Measurements from ENCODE around the gene KRT76.

KRT76 gene

DNA sequence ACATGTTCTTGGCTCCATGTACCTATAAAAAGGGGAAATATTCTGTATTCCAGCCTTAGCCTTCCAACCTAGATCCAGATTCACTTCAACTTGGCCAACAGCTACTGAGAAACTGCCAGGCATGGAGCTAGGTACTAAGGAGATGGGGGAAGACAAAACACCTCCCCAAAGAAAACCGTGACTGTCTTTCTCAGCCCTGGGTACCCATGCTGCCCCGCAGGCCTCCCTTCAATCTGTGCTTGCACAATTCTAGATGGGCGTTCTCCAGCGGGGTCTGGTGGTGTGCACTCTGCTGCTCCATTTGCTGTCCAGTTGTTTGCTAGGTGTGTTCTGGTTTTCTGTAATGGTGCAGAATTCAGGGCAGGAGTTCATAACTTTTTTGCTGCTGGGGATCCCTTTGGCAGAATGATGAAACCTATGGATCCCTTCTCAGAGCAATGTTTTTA, 37.6 kb upstream of the KRT76 start:
- Histone ChIP-seq H3K36me3 (ENCODE audit: control insufficient read depth, insufficient read depth, low read length) (no peaks in the 10 kb centered on the region), H3K4me3 (replicated peaks; ENCODE audit: low read depth, low read length) (no peak overlapping the region), H3K27me3 (replicated peaks; ENCODE audit: control insufficient read depth, insufficient read depth, low read length) (no peaks in the 10 kb centered on the region; the same call in 1 of the 2 replicates)
- no peak for DNase-seq (ENCODE audit: extremely low read depth, insufficient read length)
- no peak for TF ChIP-seq CTCF (IDR thresholded peaks at IDR 0.05; ENCODE audit: insufficient read depth, low read length, poor library complexity, severe bottlenecking)

DNA sequence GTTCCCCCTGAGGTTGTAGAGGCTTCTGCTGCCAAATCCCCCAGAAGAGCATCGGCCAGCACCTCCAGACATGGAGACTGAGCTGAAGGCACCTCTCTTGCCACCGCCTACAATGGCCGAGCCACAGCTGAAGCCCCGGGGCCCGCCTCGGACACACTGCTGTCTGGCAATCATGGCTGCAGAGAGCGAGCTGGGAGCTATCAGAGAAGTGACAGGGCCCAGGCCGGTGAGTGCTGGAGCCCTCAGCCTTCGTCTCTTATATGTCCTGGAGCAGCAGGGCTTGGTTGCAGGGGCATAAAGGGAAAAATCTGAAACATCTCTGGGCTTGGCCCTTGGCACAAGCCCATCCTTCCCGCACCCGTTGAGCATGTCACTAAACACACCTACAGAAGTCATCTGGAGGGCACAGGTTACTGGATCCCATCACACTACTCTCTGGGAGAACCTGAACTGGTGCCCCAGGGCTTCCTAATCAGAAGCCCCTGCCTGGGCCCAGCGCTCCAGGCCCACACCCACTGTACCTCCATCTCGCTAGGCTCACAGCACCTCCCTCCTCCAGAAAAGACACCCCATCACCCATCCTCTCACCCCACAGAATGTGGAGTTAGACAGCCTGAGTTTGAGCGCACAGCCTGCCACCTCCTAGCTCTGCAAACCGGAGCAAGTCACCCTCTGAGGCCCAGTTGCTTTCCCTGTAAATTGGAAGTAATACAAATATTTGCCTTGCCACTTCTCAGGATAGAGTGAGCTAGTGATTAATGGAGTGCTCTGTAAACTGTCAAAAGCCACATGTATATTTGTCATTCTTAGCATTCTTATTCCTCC, 37.0 kb upstream of the KRT76 start, which contains the start of gene KRT4:
Gene KRT4 (minus strand): TSS at position 232 of the 825 bp plus-strand sequence. CDS start 58 bp downstream, at position 174.
- Histone ChIP-seq H3K36me3 (ENCODE audit: control insufficient read depth, insufficient read depth, low read length) (no peaks in the 10 kb centered on the region), H3K27me3 (replicated peaks; ENCODE audit: control insufficient read depth, insufficient read depth, low read length) (no peaks in the 10 kb centered on the region; the same call in 1 of the 2 replicates), H3K4me3 (replicated peaks; ENCODE audit: low read depth, low read length) (no peak within 1 kb of the TSS)
- DNase-seq (ENCODE audit: extremely low read depth, insufficient read length): no peak
- TF ChIP-seq CTCF (IDR thresholded peaks at IDR 0.05; ENCODE audit: insufficient read depth, low read length, poor library complexity, severe bottlenecking): no peak

GRCh38 chr12:52813203-52813819, 36.2 kb upstream of the KRT76 start:
- Histone ChIP-seq H3K36me3 (ENCODE audit: control insufficient read depth, insufficient read depth, low read length) (no peaks in the 10 kb centered on the region), H3K27me3 (replicated peaks; ENCODE audit: control insufficient read depth, insufficient read depth, low read length) (no peaks in the 10 kb centered on the region; the same call in 1 of the 2 replicates), H3K4me3 (replicated peaks; ENCODE audit: low read depth, low read length) (no peak overlapping the region)
- no peak for DNase-seq (ENCODE audit: extremely low read depth, insufficient read length)
- TF ChIP-seq CTCF (IDR thresholded peaks at IDR 0.05; ENCODE audit: insufficient read depth, low read length, poor library complexity, severe bottlenecking): no peak

DNA sequence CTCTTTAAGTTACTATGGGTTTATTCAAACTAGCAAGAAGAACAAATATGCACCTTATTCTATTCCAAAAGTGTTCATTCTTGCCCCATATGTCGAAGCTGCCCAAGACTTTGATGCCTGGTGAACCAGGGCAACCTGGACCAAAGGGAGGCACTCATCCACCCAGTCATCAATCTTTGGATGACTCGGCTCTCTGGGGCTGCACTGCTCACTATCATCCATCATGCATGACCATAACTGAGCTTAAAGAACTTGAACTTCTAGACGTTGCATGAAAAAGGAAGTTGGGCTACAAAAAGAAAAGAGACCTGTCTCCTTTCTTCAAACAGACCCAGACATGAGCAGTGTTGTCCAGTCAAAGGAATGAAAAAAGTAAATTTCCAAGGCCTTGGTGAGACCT, 35.6 kb upstream of the KRT76 start:
- no peak for DNase-seq (ENCODE audit: extremely low read depth, insufficient read length)
- no peak for TF ChIP-seq CTCF (IDR thresholded peaks at IDR 0.05; ENCODE audit: insufficient read depth, low read length, poor library complexity, severe bottlenecking)
- Histone ChIP-seq H3K36me3 (ENCODE audit: control insufficient read depth, insufficient read depth, low read length) (no peaks in the 10 kb centered on the region), H3K4me3 (replicated peaks; ENCODE audit: low read depth, low read length) (no peak overlapping the region), H3K27me3 (replicated peaks; ENCODE audit: control insufficient read depth, insufficient read depth, low read length) (no peaks in the 10 kb centered on the region; the same call in 1 of the 2 replicates)

- H3K36me3 ChIP-seq (ENCODE audit: control insufficient read depth, insufficient read depth, low read length): no peaks in the 10 kb centered on the region
- no peak overlapping the region for H3K4me3 ChIP-seq (replicated peaks; ENCODE audit: low read depth, low read length)
- TF ChIP-seq CTCF (IDR thresholded peaks at IDR 0.05; ENCODE audit: insufficient read depth, low read length, poor library complexity, severe bottlenecking): no peak
- no peaks in the 10 kb centered on the region; the same call in 1 of the 2 replicates for H3K27me3 ChIP-seq (replicated peaks; ENCODE audit: control insufficient read depth, insufficient read depth, low read length)
- DNase-seq (ENCODE audit: extremely low read depth, insufficient read length): no peak
Measured at GRCh38 chr12:52812073-52812400, 34.9 kb upstream of the KRT76 start.
